Measurements from ENCODE around the gene DPP6. TPM values are rescaled to one million over a fixed set of nuclear protein-coding genes. Genes with fewer than 3 reads are reported as not detected.

Gene DPP6
- total and polyA plus RNA-seq, 5 donors, result 0.07 to 0.35 (median 0.11) TPM; not detected in 2

- no peak overlapping the region for H3K4me3 ChIP-seq (ENCODE audit: low read length)
- H3K4me1 ChIP-seq (ENCODE audit: control insufficient read depth, insufficient read depth, low read length), result no peaks in the 10 kb centered on the region
- ATAC-seq, result no peak
- H3K27ac ChIP-seq (ENCODE audit: low read length), result no peak overlapping the region
- H3K27me3 ChIP-seq (ENCODE audit: control insufficient read depth, insufficient read depth), result no peaks in the 10 kb centered on the region
- intact Hi-C loops (cut with DNase I), result no loop called here
- WGBS, result 74% methylated on average over 3 of the region's 3 CpGs
- no peak for DNase-seq
- no peaks in the 10 kb centered on the region for H3K9me3 ChIP-seq (ENCODE audit: control insufficient read depth, low read length)
Measured at GRCh38 chr7:154735766-154736165, 683.6 kb downstream of the DPP6 start.

GRCh38 chr7:154736389-154736788 is 684.2 kb downstream of the DPP6 start:
- no peaks in the 10 kb centered on the region for H3K9me3 ChIP-seq (ENCODE audit: control insufficient read depth, low read length)
- DNase-seq (no peak), ATAC-seq (no peak)
- no peak overlapping the region for H3K4me3 ChIP-seq (ENCODE audit: low read length)
- H3K27ac ChIP-seq (ENCODE audit: low read length), result no peak overlapping the region
- intact Hi-C loops (cut with DNase I), result no loop called here
- WGBS, result 66% methylated on average over 3 of the region's 3 CpGs
- no peaks in the 10 kb centered on the region for H3K27me3 ChIP-seq (ENCODE audit: control insufficient read depth, insufficient read depth)
- H3K4me1 ChIP-seq (ENCODE audit: control insufficient read depth, insufficient read depth, low read length), result no peaks in the 10 kb centered on the region

- intact Hi-C loops (cut with DNase I), result no loop called here
- WGBS, result 66% methylated on average over 5 of the region's 5 CpGs
- no peak overlapping the region for H3K27ac ChIP-seq (ENCODE audit: low read length)
- no peaks in the 10 kb centered on the region for H3K9me3 ChIP-seq (ENCODE audit: control insufficient read depth, low read length)
- DNase-seq (no peak), ATAC-seq (no peak)
- H3K27me3 ChIP-seq (ENCODE audit: control insufficient read depth, insufficient read depth), result no peaks in the 10 kb centered on the region
- no peak overlapping the region for H3K4me3 ChIP-seq (ENCODE audit: low read length)
- no peaks in the 10 kb centered on the region for H3K4me1 ChIP-seq (ENCODE audit: control insufficient read depth, insufficient read depth, low read length)
Measured at GRCh38 chr7:154738216-154738615, 686.0 kb downstream of the DPP6 start.

- intact Hi-C loops (cut with DNase I), result no loop called here
- H3K4me3 ChIP-seq (ENCODE audit: low read length), result no peak overlapping the region
- H3K9me3 ChIP-seq (ENCODE audit: control insufficient read depth, low read length), result no peaks in the 10 kb centered on the region
- H3K27ac ChIP-seq (ENCODE audit: low read length), result no peak overlapping the region
- WGBS, result 66% methylated on average over 6 of the region's 6 CpGs
- ATAC-seq, result no peak
- DNase-seq, result no peak
- no peaks in the 10 kb centered on the region for H3K4me1 ChIP-seq (ENCODE audit: control insufficient read depth, insufficient read depth, low read length)
- H3K27me3 ChIP-seq (ENCODE audit: control insufficient read depth, insufficient read depth), result no peaks in the 10 kb centered on the region
Measured at GRCh38 chr7:154741131-154741530, 688.9 kb downstream of the DPP6 start.

GRCh38 chr7:154743206-154743605 is 691.0 kb downstream of the DPP6 start:
- no peak for ATAC-seq
- no peaks in the 10 kb centered on the region for H3K27me3 ChIP-seq (ENCODE audit: control insufficient read depth, insufficient read depth)

GRCh38 chr7:154744256-154744860 is 692.2 kb downstream of the DPP6 start:
- H3K27ac ChIP-seq (ENCODE audit: low read length), result no peak overlapping the region

More at GRCh38 chr7:154743206-154743605, 691.0 kb downstream of the DPP6 start:
- DNase-seq, result no peak
- no peaks in the 10 kb centered on the region for H3K4me1 ChIP-seq (ENCODE audit: control insufficient read depth, insufficient read depth, low read length)
- intact Hi-C loops (cut with DNase I), result no loop called here
- WGBS, result 72% methylated on average over 5 of the region's 5 CpGs
- no peak overlapping the region for H3K4me3 ChIP-seq (ENCODE audit: low read length)
- no peaks in the 10 kb centered on the region for H3K9me3 ChIP-seq (ENCODE audit: control insufficient read depth, low read length)
- H3K27ac ChIP-seq (ENCODE audit: low read length), result no peak overlapping the region

GRCh38 chr7:154744861-154745258 is 692.7 kb downstream of the DPP6 start:
- Histone ChIP-seq H3K4me1 (ENCODE audit: control insufficient read depth, insufficient read depth, low read length) (no peaks in the 10 kb centered on the region), H3K27ac (ENCODE audit: low read length) (no peak overlapping the region), H3K27me3 (ENCODE audit: control insufficient read depth, insufficient read depth) (no peaks in the 10 kb centered on the region), H3K9me3 (ENCODE audit: control insufficient read depth, low read length) (no peaks in the 10 kb centered on the region), H3K4me3 (ENCODE audit: low read length) (no peak overlapping the region)
- no peak for DNase-seq
- no peak for ATAC-seq
- intact Hi-C loops (cut with DNase I), result no loop called here
- 42% methylated on average over 3 of the region's 3 CpGs for WGBS

More at GRCh38 chr7:154744256-154744860, 692.2 kb downstream of the DPP6 start:
- DNase-seq (peak in 1 of 3 donors; percentile 63), ATAC-seq (no peak)
- Histone ChIP-seq H3K4me1 (ENCODE audit: control insufficient read depth, insufficient read depth, low read length) (no peaks in the 10 kb centered on the region), H3K4me3 (ENCODE audit: low read length) (no peak overlapping the region), H3K27me3 (ENCODE audit: control insufficient read depth, insufficient read depth) (no peaks in the 10 kb centered on the region), H3K9me3 (ENCODE audit: control insufficient read depth, low read length) (no peaks in the 10 kb centered on the region)
- WGBS, result 23% methylated on average over 15 of the region's 15 CpGs
- intact Hi-C loops (cut with DNase I), result no loop called here

GRCh38 chr7:154746571-154747360 is 694.6 kb downstream of the DPP6 start:
- no peak for ATAC-seq
- 50% methylated on average over 5 of the region's 5 CpGs for WGBS
- H3K9me3 ChIP-seq (ENCODE audit: control insufficient read depth, low read length), result no peaks in the 10 kb centered on the region

GRCh38 chr7:154748089-154748786 is 696.0 kb downstream of the DPP6 start:
- no peak for DNase-seq
- 82% methylated on average over 26 of the region's 26 CpGs for WGBS

More at GRCh38 chr7:154746571-154747360, 694.6 kb downstream of the DPP6 start:
- no peaks in the 10 kb centered on the region for H3K4me1 ChIP-seq (ENCODE audit: control insufficient read depth, insufficient read depth, low read length)
- no peak overlapping the region for H3K4me3 ChIP-seq (ENCODE audit: low read length)
- H3K27me3 ChIP-seq (ENCODE audit: control insufficient read depth, insufficient read depth), result no peaks in the 10 kb centered on the region
- no peak overlapping the region for H3K27ac ChIP-seq (ENCODE audit: low read length)
- intact Hi-C loops (cut with DNase I), result no loop called here
- DNase-seq, result no peak

GRCh38 chr7:154750353-154750801 is 698.2 kb downstream of the DPP6 start:
- ATAC-seq, result no peak
- DNase-seq, result peak in 1 of 3 donors; percentile 44
- Histone ChIP-seq H3K4me1 (ENCODE audit: control insufficient read depth, insufficient read depth, low read length) (no peaks in the 10 kb centered on the region), H3K27ac (ENCODE audit: low read length) (no peak overlapping the region), H3K27me3 (ENCODE audit: control insufficient read depth, insufficient read depth) (no peaks in the 10 kb centered on the region), H3K9me3 (ENCODE audit: control insufficient read depth, low read length) (no peaks in the 10 kb centered on the region), H3K4me3 (ENCODE audit: low read length) (no peak overlapping the region)
- intact Hi-C loops (cut with DNase I), result no loop called here
- WGBS, result 84% methylated on average over 27 of the region's 27 CpGs

More at GRCh38 chr7:154748089-154748786, 696.0 kb downstream of the DPP6 start:
- Histone ChIP-seq H3K27me3 (ENCODE audit: control insufficient read depth, insufficient read depth) (no peaks in the 10 kb centered on the region), H3K27ac (ENCODE audit: low read length) (no peak overlapping the region), H3K4me3 (ENCODE audit: low read length) (no peak overlapping the region), H3K9me3 (ENCODE audit: control insufficient read depth, low read length) (no peaks in the 10 kb centered on the region), H3K4me1 (ENCODE audit: control insufficient read depth, insufficient read depth, low read length) (no peaks in the 10 kb centered on the region)
- ATAC-seq, result no peak
- intact Hi-C loops (cut with DNase I), result no loop called here

- H3K4me3 ChIP-seq (ENCODE audit: low read length), result no peak overlapping the region
- ATAC-seq (no peak), DNase-seq (no peak)
- intact Hi-C loops (cut with DNase I), result no loop called here
- 89% methylated on average over 12 of the region's 12 CpGs for WGBS
- no peaks in the 10 kb centered on the region for H3K27me3 ChIP-seq (ENCODE audit: control insufficient read depth, insufficient read depth)
- no peaks in the 10 kb centered on the region for H3K4me1 ChIP-seq (ENCODE audit: control insufficient read depth, insufficient read depth, low read length)
- H3K9me3 ChIP-seq (ENCODE audit: control insufficient read depth, low read length), result no peaks in the 10 kb centered on the region
- H3K27ac ChIP-seq (ENCODE audit: low read length), result no peak overlapping the region
Measured at GRCh38 chr7:154753226-154753625, 701.0 kb downstream of the DPP6 start.
